Glutamatergic neuron (in vitro differentiated cells): ENCODE results near the gene HNRNPF. TPM values are rescaled to one million over a fixed set of nuclear protein-coding genes. Genes with fewer than 3 reads are reported as not detected.

Experiments
- DNase-seq: peaks from one replicate; pipeline ENCODE4 v3.0.0; 2022
- H3K27ac Mint-ChIP-seq: one replicate; pipeline ENCODE4 v1.8.0; 2020; ENCODE audit warnings: mild to moderate bottlenecking, mixed read lengths, inconsistent platforms; ENCODE audit not compliant: unreplicated experiment
- H3K27me3 Mint-ChIP-seq: one replicate; pipeline ENCODE4 v1.8.0; 2020; ENCODE audit warnings: mild to moderate bottlenecking, moderate library complexity, mixed read lengths, inconsistent platforms; ENCODE audit not compliant: unreplicated experiment
- H3K36me3 Mint-ChIP-seq: one replicate; pipeline ENCODE4 v1.8.0; 2020; ENCODE audit warnings: mild to moderate bottlenecking, mixed read lengths, inconsistent platforms; ENCODE audit not compliant: unreplicated experiment
- H3K4me1 Mint-ChIP-seq: one replicate; pipeline ENCODE4 v1.8.0; 2020; ENCODE audit warnings: mild to moderate bottlenecking, low read depth, mixed read lengths, inconsistent platforms; ENCODE audit not compliant: unreplicated experiment
- H3K4me3 Mint-ChIP-seq: one replicate; pipeline ENCODE4 v1.8.0; 2020; ENCODE audit warnings: mild to moderate bottlenecking, mixed read lengths, inconsistent platforms; ENCODE audit not compliant: unreplicated experiment
- H3K9me3 Mint-ChIP-seq: one replicate; pipeline ENCODE4 v1.8.0; 2020; ENCODE audit warnings: mild to moderate bottlenecking, moderate library complexity, mixed read lengths, inconsistent platforms; ENCODE audit not compliant: unreplicated experiment
- CTCF ChIP-seq: fragments of 200-600 bp; sonication (generic); IDR thresholded peaks from one replicate; pipeline ENCODE4 v1.5.0; 2021; ENCODE audit not compliant: partially characterized antibody, unreplicated experiment
- total RNA-seq: library from RNA; stranded (reverse); fragmentation: NEBNext Ultra II Directional; extraction: Animal tissue kit (Norgen Biotek cat#: 25700); gene quantifications from one replicate; pipeline ENCODE4 v1.2.1, GENCODE V29; 2021; ENCODE audit not compliant: unreplicated experiment

HNRNPF gene
- total RNA-seq, 1 donor from 2014 or later: 99.7 TPM

- no peak overlapping the region for H3K27ac Mint-ChIP-seq
- H3K4me3 Mint-ChIP-seq: no peak overlapping the region
- peaks cover 5% of the 10 kb centered on the region for H3K9me3 Mint-ChIP-seq
- H3K4me1 Mint-ChIP-seq: peaks cover 13% of the 10 kb centered on the region
- peaks cover 2% of the 10 kb centered on the region for H3K27me3 Mint-ChIP-seq
- DNase-seq: peak; percentile 28
- no peak for TF ChIP-seq CTCF
- H3K36me3 Mint-ChIP-seq: no peaks in the 10 kb centered on the region
These were observed 7.4 kb downstream of the HNRNPF start for GRCh38 chr10:43401627-43402026.

GRCh38 chr10:43399320-43400310 is 9.4 kb downstream of the HNRNPF start:
- peaks cover 9% of the 10 kb centered on the region for H3K9me3 Mint-ChIP-seq
- H3K27ac Mint-ChIP-seq: no peak overlapping the region
- no peak for TF ChIP-seq CTCF
- peaks cover 11% of the 10 kb centered on the region for H3K27me3 Mint-ChIP-seq
- no peak overlapping the region for H3K4me3 Mint-ChIP-seq
- DNase-seq: no peak
- H3K36me3 Mint-ChIP-seq: no peaks in the 10 kb centered on the region
- H3K4me1 Mint-ChIP-seq: peaks cover 19% of the 10 kb centered on the region

GRCh38 chr10:43398939-43399319 is 10.1 kb downstream of the HNRNPF start:
- Mint-ChIP-seq H3K9me3 (peaks cover 9% of the 10 kb centered on the region), H3K27ac (no peak overlapping the region), H3K4me1 (peaks cover 19% of the 10 kb centered on the region), H3K4me3 (no peak overlapping the region), H3K27me3 (peaks cover 11% of the 10 kb centered on the region), H3K36me3 (peaks cover under 1% of the 10 kb centered on the region)
- no peak for TF ChIP-seq CTCF
- no peak for DNase-seq

DNA sequence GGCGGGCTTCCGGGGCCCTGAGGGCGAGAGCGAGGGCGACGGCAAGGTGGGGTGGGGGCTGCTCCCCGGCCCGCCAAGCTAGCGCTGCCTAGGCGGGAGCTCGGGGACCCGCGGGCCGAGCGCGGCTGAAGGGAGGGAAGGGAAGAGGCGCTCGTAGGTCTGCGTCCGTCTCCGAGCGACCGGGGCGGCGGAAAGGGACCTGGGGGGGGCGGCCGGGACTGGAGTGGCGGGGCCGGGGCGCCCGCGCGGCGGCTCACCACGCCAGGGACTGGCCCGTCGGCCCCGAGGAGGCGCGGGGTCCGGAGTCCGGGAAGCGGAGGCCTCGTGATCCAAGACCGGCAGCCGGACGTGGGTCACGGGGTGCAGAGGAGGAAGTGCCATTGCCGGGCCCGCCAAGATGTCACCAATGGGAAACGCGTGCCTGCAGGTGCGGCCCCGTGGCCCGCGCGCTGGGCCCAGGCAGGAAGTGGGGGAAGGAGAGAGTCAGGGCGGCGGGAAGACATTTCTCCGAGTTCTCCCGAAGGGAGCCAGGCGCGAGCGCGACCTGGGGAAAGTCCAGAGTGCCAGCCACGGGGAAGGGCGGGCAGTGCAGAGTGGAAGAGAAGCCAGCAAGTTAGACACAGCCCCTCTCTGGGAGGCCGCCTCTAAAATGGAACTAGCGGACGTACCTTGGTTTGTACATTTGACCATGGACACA is 11.9 kb downstream of the HNRNPF start:
- H3K9me3 Mint-ChIP-seq: peaks cover 6% of the 10 kb centered on the region
- H3K4me3 Mint-ChIP-seq: peak overlapping the region; percentile 92
- peak overlapping the region; percentile 89 for H3K27ac Mint-ChIP-seq
- H3K4me1 Mint-ChIP-seq: peaks cover 17% of the 10 kb centered on the region
- no peak for TF ChIP-seq CTCF
- H3K36me3 Mint-ChIP-seq: peaks cover 4% of the 10 kb centered on the region
- peaks cover 13% of the 10 kb centered on the region for H3K27me3 Mint-ChIP-seq
- peak; percentile 81 for DNase-seq
